H1 (cell line): Measurements from ENCODE around the gene PHC1. TPM values are rescaled to one million over a fixed set of nuclear protein-coding genes. Genes with fewer than 3 reads are reported as not detected.

Source experiments
- CTCF ChIA-PET: fragments of 300-600 bp; sonication (Branson Sonifier 250); formaldehyde crosslinking; loops from one replicate; lab custom pipeline; 2021; ENCODE audit not compliant: partially characterized antibody; lab: Charles Lee
- POLR2A ChIA-PET: fragments of 300-600 bp; sonication (Branson Sonifier 250); formaldehyde crosslinking; loops from one replicate; lab custom pipeline; 2021; ENCODE audit warnings: inconsistent platforms; ENCODE audit not compliant: partially characterized antibody; lab: Charles Lee
- DNase-seq, 2 experiments: peaks; one replicate each; pipeline versions ENCODE4 v3.0.0 to v3.0.0-alpha.2; 2010 to 2022; ENCODE audit warnings: low spot score in 2 of 2, low read depth in 1 of 2, mixed read lengths in 1 of 2
- FAIRE-seq: peaks from 2 replicates; lab custom pipeline; 2011; peaks lifted over from hg19 to GRCh38; lab: Jason Lieb, UNC
- H2AFZ ChIP-seq: 2 replicates; pipeline ENCODE4 v1.8.1; 2012; ENCODE audit warnings: low read length, inconsistent platforms
- H2AK5ac ChIP-seq: 2 replicates; pipeline ENCODE4 v1.6.1; 2013; ENCODE audit warnings: low read depth, low read length
- H2BK120ac ChIP-seq: replicated peaks from 2 replicates; pipeline ENCODE3; 2013; ENCODE audit warnings: low read depth, low read length, inconsistent platforms
- H2BK12ac ChIP-seq: 2 replicates; pipeline ENCODE4 v1.6.1; 2013; ENCODE audit warnings: low read depth, low read length
- H2BK15ac ChIP-seq: 2 replicates; pipeline ENCODE4 v1.6.1; 2013; ENCODE audit warnings: low read length
- H2BK20ac ChIP-seq: 2 replicates; pipeline ENCODE4 v1.6.1; 2013; ENCODE audit warnings: low read length
- H2BK5ac ChIP-seq: 2 replicates; pipeline ENCODE4 v1.6.1; 2013; ENCODE audit warnings: low read depth, low read length
- H3K14ac ChIP-seq: 2 replicates; pipeline ENCODE4 v1.6.1; 2013; ENCODE audit warnings: inconsistent platforms; ENCODE audit not compliant: insufficient read length
- H3K18ac ChIP-seq: 2 replicates; pipeline ENCODE4 v1.6.1; 2013; ENCODE audit warnings: low read length; ENCODE audit errors: extremely low read depth
- H3K23ac ChIP-seq: 2 replicates; pipeline ENCODE4 v1.6.1; 2013; ENCODE audit warnings: inconsistent platforms; ENCODE audit not compliant: insufficient read length
- H3K23me2 ChIP-seq: 2 replicates; pipeline ENCODE4 v1.6.1; 2013; ENCODE audit warnings: low read depth, low read length
- H3K27ac ChIP-seq: 2 replicates; pipeline ENCODE4 v1.6.1; 2011; ENCODE audit warnings: low read depth, low read length, inconsistent platforms
- H3K27me3 ChIP-seq, 4 experiments: replicated peaks in 1 of 4; 1 replicate in 1 of 4; 2 replicates in 3 of 4; pipeline versions ENCODE4 v1.6.1 to v1.8.1; 2011 to 2013; ENCODE audit warnings: low read length in 3 of 4, mild to moderate bottlenecking in 3 of 4, inconsistent platforms in 2 of 4, mixed read lengths in 2 of 4, moderate library complexity in 1 of 4; ENCODE audit not compliant: control insufficient read depth in 3 of 4, insufficient read depth in 3 of 4; ENCODE audit errors: extremely low read depth in 1 of 4
- H3K36me3 ChIP-seq, 4 experiments: 2 replicates each; pipeline versions ENCODE4 v1.6.1 to v1.8.1; 2011 to 2013; ENCODE audit warnings: mild to moderate bottlenecking in 4 of 4, low read length in 3 of 4, moderate library complexity in 2 of 4, control low read depth in 1 of 4, inconsistent platforms in 1 of 4; ENCODE audit not compliant: insufficient read depth in 4 of 4, control insufficient read depth in 2 of 4
- H3K4ac ChIP-seq: replicated peaks from 2 replicates; pipeline ENCODE3; 2013; ENCODE audit warnings: low read length, low read depth, mixed read lengths, inconsistent platforms; ENCODE audit not compliant: insufficient read length
- H3K4me1 ChIP-seq, 4 experiments: replicated peaks in 1 of 4; 1 replicate in 1 of 4; 2 replicates in 3 of 4; pipeline versions ENCODE4 v1.6.1 to v1.8.1; 2011 to 2013; ENCODE audit warnings: low read length in 3 of 4, inconsistent platforms in 2 of 4, mixed read lengths in 1 of 4; ENCODE audit not compliant: insufficient read depth in 4 of 4, control insufficient read depth in 3 of 4
- H3K4me2 ChIP-seq, 2 experiments: 2 replicates each; pipeline versions ENCODE4 v1.6.1 to v1.8.1; 2011 to 2013; ENCODE audit warnings: low read depth in 2 of 2, low read length in 2 of 2, control low read depth in 1 of 2, inconsistent platforms in 1 of 2, mild to moderate bottlenecking in 1 of 2; ENCODE audit not compliant: insufficient read depth in 1 of 2
- H3K4me3 ChIP-seq, 4 experiments: fragments of 200-600, 300-600 bp in 1 of 4; sonication (generic), shearing (Covaris generic), sonication (Bioruptor Twin) in 1 of 4; 2 replicates each; pipeline versions ENCODE4 v1.5.1 to v1.8.1; 2011 to 2016; ENCODE audit warnings: low read length in 4 of 4, low read depth in 3 of 4, control low read depth in 2 of 4, inconsistent platforms in 2 of 4, mild to moderate bottlenecking in 2 of 4, mixed read lengths in 1 of 4, moderate library complexity in 1 of 4; ENCODE audit not compliant: insufficient read depth in 2 of 4; ENCODE audit errors: extremely low read depth in 1 of 4
- H3K56ac ChIP-seq: replicated peaks from 2 replicates; pipeline ENCODE3; 2013; ENCODE audit warnings: low read depth, mild to moderate bottlenecking, mixed read lengths, low read length, inconsistent platforms; ENCODE audit not compliant: insufficient read length
- H3K79me1 ChIP-seq: 2 replicates; pipeline ENCODE4 v1.6.1; 2013; ENCODE audit warnings: low read depth, low read length, control low read depth
- H3K79me2 ChIP-seq, 2 experiments: 2 replicates each; pipeline versions ENCODE4 v1.6.1 to v1.8.1; 2012 to 2013; ENCODE audit warnings: low read length in 2 of 2, mild to moderate bottlenecking in 2 of 2, inconsistent platforms in 1 of 2; ENCODE audit not compliant: insufficient read depth in 2 of 2, control insufficient read depth in 1 of 2
- H3K9ac ChIP-seq, 4 experiments: replicated peaks in 1 of 4; 1 replicate in 1 of 4; 2 replicates in 3 of 4; pipeline versions ENCODE4 v1.6.1 to v1.8.1; 2011 to 2013; ENCODE audit warnings: low read depth in 3 of 4, low read length in 3 of 4, control low read depth in 2 of 4, mild to moderate bottlenecking in 2 of 4, moderate library complexity in 2 of 4, inconsistent platforms in 1 of 4; ENCODE audit errors: extremely low read depth in 1 of 4
- H3K9me3 ChIP-seq, 2 experiments: 2 replicates each; pipeline versions ENCODE4 v1.6.1 to v1.8.1; 2012 to 2013; ENCODE audit warnings: mild to moderate bottlenecking in 2 of 2, moderate library complexity in 2 of 2, control low read depth in 1 of 2, inconsistent platforms in 1 of 2, low read depth in 1 of 2, low read length in 1 of 2, mixed read lengths in 1 of 2; ENCODE audit not compliant: insufficient read depth in 2 of 2
- H4K20me1 ChIP-seq, 2 experiments: replicated peaks in 1 of 2; 2 replicates each; pipeline versions ENCODE3 to v1.8.1; 2011 to 2013; ENCODE audit warnings: inconsistent platforms in 2 of 2, low read length in 2 of 2, mild to moderate bottlenecking in 1 of 2; ENCODE audit not compliant: insufficient read depth in 2 of 2, control insufficient read depth in 1 of 2
- H4K5ac ChIP-seq: 2 replicates; pipeline ENCODE4 v1.6.1; 2013; ENCODE audit warnings: low read length, low read depth, mixed read lengths, inconsistent platforms; ENCODE audit not compliant: insufficient read length
- H4K8ac ChIP-seq: 2 replicates; pipeline ENCODE4 v1.8.0; 2013; ENCODE audit warnings: mild to moderate bottlenecking, moderate library complexity, low read length, inconsistent platforms; ENCODE audit not compliant: insufficient read depth; ENCODE audit errors: extremely low read depth
- H4K91ac ChIP-seq: replicated peaks from 2 replicates; pipeline ENCODE3; 2013; ENCODE audit warnings: low read length, mixed read lengths, inconsistent platforms; ENCODE audit not compliant: insufficient read length
- KDM5A ChIP-seq: fragments of 200-600 bp; IDR thresholded peaks from 2 replicates; pipeline ENCODE4 v1.7.1; 2012; ENCODE audit warnings: mild to moderate bottlenecking, low read length, inconsistent platforms, mixed read lengths
- POLR2A ChIP-seq, 2 experiments: IDR thresholded peaks; 1 replicate in 1 of 2; 2 replicates in 1 of 2; pipeline ENCODE4 v1.6.1; 2011; ENCODE audit warnings: low read depth in 2 of 2, low read length in 2 of 2, mild to moderate bottlenecking in 2 of 2; ENCODE audit errors: control extremely low read depth in 1 of 2
- POLR2AphosphoS5 ChIP-seq: IDR thresholded peaks from 2 replicates; pipeline ENCODE4 v1.6.1; 2011; ENCODE audit warnings: low read depth, low read length
- WGBS, 2 experiments: shearing (Covaris generic) in 1 of 2; methylation state at CpG; one replicate each; pipeline versions ENCODE4 v1.1.6 to v1.1.7; 2013 to 2015; ENCODE audit warnings: low lambda C conversion rate in 2 of 2, mixed read lengths in 2 of 2, inconsistent platforms in 1 of 2, low coverage in 1 of 2, missing lambda C conversion rate in 1 of 2; ENCODE audit not compliant: insufficient replicate concordance in 2 of 2, insufficient coverage in 1 of 2, insufficient read length in 1 of 2; ENCODE audit errors: extremely low coverage in 1 of 2, missing lambda C conversion rate in 1 of 2; 5-methylcytosine and 5-hydroxymethylcytosine counted together
- polyA plus RNA-seq, 7 experiments: library from polyadenylated mRNA; depleted of rRNA in 3 of 7; stranded (reverse) in 5 of 7; unstranded in 2 of 7; fragments of >200 nt in 5 of 7; fragments of 200-250 nt in 2 of 7; gene quantifications; 1 replicate in 5 of 7; 2 replicates in 1 of 7; 4 replicates in 1 of 7; pipeline versions ENCODE4 v1.2.1 to v1.2.3, GENCODE V29; 2011 to 2013; ENCODE audit warnings: missing spikeins in 2 of 7, mixed read lengths in 2 of 7
- total RNA-seq: library from RNA; stranded (reverse); fragmentation: NEBNext Ultra II Directional; extraction: Animal tissue kit (Norgen Biotek cat#: 25700); gene quantifications from 2 replicates; pipeline ENCODE4 v1.2.1, GENCODE V29; 2021
- TF ChIP-seq, protein P1 (sequence below): IDR thresholded peaks from 2 replicates; pipeline ENCODE4 v1.6.1; 2012; ENCODE audit warnings: low read length, inconsistent platforms

Gene PHC1
- total and polyA plus RNA-seq, 2 of the 8 experiments (the other 6 are each of a cell fraction or from before 2014, with no cell fraction given) = 934 to 1,655 TPM

DNA sequence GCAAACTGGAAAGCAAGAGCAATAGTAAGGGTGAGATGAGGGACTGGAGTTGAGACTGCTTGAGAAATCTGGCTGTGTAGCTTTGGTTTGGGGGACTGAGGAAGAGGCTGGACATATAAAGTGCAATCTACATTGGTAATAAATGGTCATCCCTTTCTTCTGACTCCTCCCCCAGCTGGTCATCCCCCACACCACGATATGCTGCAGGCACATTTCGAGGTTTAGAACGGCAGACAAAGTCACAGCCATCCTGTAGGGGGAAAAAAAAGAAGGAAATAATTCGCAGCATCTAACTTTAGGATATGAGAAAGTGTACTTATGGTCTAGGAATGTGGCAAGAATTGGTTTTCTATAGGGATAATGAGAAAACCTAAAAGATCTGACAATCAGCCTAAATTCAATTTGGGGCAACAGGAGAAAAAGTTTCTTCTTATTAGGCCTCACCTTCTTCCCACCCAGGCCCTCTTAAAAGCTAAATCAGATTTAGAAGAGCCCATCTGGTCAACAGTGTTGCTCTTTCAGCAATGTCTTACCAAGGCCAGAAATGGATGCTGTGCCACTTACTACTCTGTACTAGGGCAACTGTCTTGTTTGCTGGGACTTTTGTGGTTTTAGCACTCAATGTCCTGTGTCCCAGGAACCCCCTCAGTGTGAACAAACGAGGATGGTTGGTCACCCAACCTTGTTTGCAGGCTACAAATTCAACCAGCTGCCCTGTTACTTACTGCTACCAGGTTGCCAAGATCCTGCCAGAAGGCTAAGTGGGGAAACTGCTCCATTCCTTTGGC is 27.6 kb downstream of the PHC1 start:
- peaks cover 0 to 18% of the 10 kb centered on the region in 2 experiments; a peak in 2 of 4 replicates for H3K79me2 ChIP-seq
- no peak overlapping the region for H2BK12ac ChIP-seq
- ChIA-PET CTCF (interaction anchor here (12.2 kb wide), 1 partner anchor 93 kb away, joined by 119 read pairs; no protein-coding TSS in a partner anchor), POLR2A (interaction anchor here (0.7 to 11.5 kb wide), 8 partner anchors 10 to 129 kb away, joined by 3 to 311 read pairs (median 3); partner anchors contain the start of gene PHC1)
- H3K4me1 ChIP-seq = no peaks in the 10 kb centered on the region; a peak in 1 of 7 replicates
- DNase-seq = no peak
- H4K5ac ChIP-seq = no peak overlapping the region
- no peak overlapping the region for H2BK20ac ChIP-seq
- H2AFZ ChIP-seq = no peak overlapping the region
- H3K18ac ChIP-seq = no peak overlapping the region
- FAIRE-seq = no peak
- H4K91ac ChIP-seq = no peak overlapping the region
- H3K27ac ChIP-seq = no peak overlapping the region
- H3K23me2 ChIP-seq = no peaks in the 10 kb centered on the region
- H4K8ac ChIP-seq = no peak overlapping the region
- H2BK5ac ChIP-seq = no peak overlapping the region
- H3K9ac ChIP-seq = no peak overlapping the region
- TF ChIP-seq POLR2AphosphoS5 (peak; percentile 86), POLR2A (IDR thresholded peaks at IDR 0.05; ENCODE audit: control extremely low read depth in 1 of 2, low read depth in 2 of 2, low read length in 2 of 2) (peak; percentile 72 to 83), KDM5A (no peak)
- TF ChIP-seq, protein P1, sequence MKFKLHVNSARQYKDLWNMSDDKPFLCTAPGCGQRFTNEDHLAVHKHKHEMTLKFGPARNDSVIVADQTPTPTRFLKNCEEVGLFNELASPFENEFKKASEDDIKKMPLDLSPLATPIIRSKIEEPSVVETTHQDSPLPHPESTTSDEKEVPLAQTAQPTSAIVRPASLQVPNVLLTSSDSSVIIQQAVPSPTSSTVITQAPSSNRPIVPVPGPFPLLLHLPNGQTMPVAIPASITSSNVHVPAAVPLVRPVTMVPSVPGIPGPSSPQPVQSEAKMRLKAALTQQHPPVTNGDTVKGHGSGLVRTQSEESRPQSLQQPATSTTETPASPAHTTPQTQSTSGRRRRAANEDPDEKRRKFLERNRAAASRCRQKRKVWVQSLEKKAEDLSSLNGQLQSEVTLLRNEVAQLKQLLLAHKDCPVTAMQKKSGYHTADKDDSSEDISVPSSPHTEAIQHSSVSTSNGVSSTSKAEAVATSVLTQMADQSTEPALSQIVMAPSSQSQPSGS = 0 out of 2 replicates have a peak, but pooled peaks have one; percentile 33
- no peak overlapping the region for H3K4ac ChIP-seq
- H3K56ac ChIP-seq = no peak overlapping the region
- no peaks in the 10 kb centered on the region for H3K9me3 ChIP-seq
- H4K20me1 ChIP-seq = peaks cover 8 to 15% of the 10 kb centered on the region in 2 experiments
- peaks cover 40 to 70% (median 61%) of the 10 kb centered on the region in 4 experiments for H3K36me3 ChIP-seq
- no peak overlapping the region for H2AK5ac ChIP-seq
- no peak overlapping the region for H3K4me3 ChIP-seq
- no peak overlapping the region for H3K23ac ChIP-seq
- peaks cover 9% of the 10 kb centered on the region for H3K79me1 ChIP-seq
- H3K27me3 ChIP-seq = no peaks in the 10 kb centered on the region
- WGBS, 2 experiments = 90% methylated on average over 5 of the region's 5 CpGs; no CpG with 5 or more reads in 1 of the 2 experiments
- H2BK15ac ChIP-seq = no peak overlapping the region
- no peak overlapping the region for H2BK120ac ChIP-seq
- no peak overlapping the region for H3K14ac ChIP-seq
- no peak overlapping the region for H3K4me2 ChIP-seq
